GM19099 (cell line): ENCODE data around the gene JPH2.

Experiments used
- POLR2A ChIP-seq: IDR thresholded peaks from 3 replicates; pipeline ENCODE4 v1.6.1; 2011; ENCODE audit warnings: low read depth; ENCODE audit not compliant: insufficient read length; ENCODE audit errors: extremely low read depth

The JPH2 gene

DNA sequence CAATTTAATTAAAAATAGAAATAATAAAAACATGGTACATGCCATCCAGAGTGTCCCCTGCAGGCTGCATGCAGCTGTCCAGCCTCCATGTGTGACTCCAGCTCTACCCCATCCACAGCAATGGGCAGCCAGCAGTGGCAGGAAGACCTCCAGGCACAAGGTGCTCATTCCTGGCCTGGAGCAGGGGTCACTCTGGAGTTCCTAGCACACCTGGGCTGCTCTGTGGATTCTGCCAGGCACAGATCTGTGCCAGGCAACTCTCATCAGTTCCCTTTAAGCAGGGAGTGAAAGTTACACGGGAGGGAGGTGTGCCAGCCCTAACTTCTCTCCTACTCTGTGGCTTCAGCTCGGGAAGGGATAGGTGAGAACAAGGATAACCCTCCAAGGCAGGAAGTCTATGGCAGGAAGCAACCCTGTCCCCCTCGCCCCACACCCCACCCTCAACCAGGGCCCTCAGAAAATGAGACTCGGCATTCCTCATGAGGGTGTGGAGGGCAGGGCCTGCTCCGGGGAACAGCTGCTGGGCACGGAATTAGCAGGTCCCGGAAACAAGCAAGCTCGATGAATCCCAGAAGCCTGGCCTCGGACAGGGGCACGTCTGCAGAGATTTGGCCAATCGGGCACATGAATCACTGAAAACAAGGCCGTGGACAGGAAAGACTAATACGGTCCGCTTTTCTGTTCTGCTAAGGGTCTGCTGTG, 10.0 kb downstream of the JPH2 start:
- TF ChIP-seq POLR2A: no peak

DNA sequence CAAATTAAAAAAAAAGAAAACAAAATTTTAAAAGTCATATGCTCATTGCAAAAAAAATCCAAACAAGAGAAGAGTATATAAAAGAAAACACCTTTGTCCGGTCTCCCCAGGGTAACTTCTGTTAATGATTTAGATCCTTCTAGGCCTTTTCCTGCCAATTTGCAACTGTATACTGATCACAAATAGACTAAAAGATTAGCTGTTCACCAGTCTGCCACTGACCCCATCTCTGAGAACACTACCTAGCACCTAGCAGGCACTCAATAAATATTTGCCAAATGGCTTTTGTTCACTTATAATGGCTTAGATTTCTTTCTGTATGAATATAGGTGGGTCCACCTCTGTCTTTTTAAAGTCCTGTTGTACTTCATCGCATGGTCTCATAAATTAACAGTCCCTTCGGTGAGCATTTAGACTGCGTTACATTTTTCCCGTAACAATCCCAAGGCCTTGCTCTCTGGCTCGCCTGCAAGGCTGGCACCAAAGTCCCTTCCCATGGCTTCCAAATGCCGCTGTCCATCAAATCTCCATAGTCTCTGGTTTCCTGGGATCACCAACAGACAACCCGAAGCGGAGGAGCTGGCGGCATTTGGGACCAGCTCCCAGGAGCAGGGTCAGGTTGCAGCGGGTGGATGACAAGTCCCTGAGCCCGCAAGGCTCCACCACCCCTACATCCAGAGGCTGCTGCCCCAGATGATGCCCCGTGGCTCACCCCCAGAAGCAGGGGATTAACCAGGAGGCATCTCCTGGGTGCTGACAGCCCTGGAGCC, 11.8 kb downstream of the JPH2 start:
- TF ChIP-seq POLR2A: no peak

DNA sequence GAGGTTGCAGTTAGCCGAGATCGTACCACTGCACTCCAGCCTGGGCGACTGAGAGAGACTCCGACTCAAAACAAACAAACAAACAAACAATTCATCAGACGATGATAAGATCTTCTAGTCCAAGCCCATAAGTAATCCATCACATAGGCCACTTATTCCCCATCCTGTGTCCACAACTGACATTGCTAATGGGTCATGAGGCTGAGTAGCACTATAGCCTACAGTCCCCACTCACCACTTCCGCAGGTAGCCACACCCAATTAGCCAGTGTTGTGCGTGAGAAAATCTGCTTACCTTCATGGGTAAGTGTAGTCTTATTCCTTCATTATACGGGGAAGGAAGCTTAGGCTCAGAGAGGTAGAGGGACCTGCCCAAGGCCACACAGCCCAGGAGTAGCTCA, 13.1 kb downstream of the JPH2 start:
- no peak for TF ChIP-seq POLR2A

DNA sequence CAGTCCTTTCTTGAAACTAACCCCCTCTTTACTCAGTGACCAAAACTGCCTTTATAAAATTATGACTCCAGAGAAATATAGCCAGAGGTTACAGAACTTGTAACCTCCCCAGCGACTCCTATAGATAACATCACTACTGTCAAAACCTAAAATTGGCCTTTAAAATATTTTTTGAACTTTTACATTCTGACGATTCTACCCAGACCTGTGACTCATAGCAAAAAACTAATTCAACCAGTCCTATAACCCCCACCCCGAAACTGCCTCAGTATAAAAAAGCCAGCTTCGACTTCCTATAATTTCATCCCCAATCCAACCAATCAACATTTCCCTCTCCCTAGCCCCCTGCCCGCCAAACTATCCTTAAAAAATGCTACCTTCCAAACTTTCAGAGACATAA, 13.9 kb downstream of the JPH2 start:
- TF ChIP-seq POLR2A: no peak

DNA sequence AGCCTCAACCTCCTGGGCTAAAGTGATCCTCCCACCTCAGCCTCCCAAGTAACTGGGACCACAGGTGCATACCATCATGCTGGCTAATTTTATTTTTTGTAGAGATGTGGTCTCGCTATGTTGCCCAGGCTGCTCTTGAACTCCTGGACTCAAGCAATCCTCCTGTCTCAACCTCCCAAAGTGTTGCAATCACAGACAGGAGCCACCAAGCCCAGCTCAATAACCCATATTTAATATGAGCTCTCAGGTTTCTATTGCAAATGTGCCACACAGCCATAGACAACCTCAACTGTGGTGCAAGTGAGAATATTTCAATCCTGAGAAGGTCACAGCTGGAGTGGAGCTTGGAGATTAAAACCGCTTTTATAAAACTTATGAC, 14.4 kb downstream of the JPH2 start:
- no peak for TF ChIP-seq POLR2A

DNA sequence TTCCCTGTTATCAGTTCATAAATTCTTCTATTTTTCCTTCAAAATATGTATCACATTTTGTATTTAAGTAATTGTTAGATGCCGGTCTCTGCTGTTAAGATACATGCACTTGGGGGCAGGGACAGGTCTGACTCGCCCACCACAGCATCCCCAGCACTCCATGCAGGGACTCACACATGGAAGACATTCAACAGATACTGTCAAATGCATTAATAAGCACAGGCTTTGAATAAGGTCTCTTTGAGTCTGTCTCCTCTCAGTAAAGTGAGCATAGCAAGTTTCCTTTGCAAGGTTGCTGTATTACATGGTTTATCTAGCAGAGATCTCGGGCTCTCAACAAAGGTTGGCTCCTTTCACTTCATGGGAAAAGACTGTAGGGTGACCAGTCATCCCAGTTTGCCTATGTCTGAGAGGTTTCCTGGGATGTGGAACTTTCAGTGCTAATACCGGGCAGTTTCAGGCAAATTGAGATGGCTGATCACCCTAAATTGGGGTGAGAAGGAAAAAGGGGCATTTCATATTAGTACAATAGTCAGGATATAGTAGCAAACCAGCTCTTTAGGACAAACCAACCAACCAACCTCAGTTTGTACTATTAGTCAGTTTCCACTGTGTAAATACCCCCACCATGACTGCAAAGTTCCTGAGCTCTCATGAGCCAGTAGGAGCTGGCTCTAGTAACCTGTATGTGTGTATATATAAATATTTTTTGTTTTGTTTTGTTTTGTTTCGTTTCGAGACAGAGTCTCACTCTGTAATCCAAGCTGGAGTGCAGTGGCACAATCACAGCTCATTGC, 15.0 kb downstream of the JPH2 start:
- TF ChIP-seq POLR2A: no peak

DNA sequence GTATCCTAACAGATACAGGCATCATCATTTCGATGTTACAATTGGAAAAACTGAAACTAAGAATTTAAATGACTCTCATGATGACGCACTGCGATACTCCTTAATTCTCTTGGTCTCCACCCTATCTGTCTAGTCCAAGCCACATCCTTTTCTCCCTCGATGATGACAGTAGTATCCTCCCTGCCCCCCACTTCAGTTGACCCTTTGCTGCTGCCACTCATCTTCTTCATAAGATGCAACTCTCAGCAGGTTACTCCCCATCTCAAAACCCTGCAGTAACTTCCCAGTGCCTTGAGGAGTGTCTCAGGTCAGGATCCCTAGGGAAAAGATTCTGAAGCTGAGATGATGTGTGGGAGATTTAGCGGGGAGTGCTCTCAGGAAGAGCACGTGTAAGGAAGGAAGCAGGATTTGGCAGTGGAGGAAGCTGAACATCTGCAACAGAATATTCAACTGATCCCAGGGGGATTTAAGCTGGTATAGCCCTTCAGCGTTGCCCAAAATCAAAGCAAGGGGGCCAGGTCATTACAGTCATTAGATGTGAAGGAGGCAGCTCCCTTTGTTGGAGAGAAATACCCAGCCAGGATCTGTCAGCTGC, 16.1 kb downstream of the JPH2 start:
- no peak for TF ChIP-seq POLR2A

DNA sequence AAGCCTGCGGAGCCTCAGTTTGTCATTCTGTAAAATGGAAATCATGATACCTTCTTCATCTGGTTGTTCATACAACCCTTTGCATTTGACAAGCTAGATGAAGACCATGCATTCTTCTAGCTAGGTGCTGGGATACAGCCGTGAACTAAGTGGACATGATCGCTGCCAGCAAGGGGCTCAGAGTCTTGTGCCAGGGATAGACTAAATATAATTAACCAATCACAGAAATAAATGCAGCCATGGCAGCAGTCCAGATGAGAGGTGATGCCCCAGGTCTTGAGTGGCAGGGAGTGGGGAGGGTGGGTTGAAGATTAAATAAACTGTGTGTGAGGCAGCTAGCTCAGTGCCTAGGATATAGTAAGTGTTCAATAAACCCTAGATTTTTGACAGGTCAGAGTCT, 19.3 kb downstream of the JPH2 start:
- no peak for TF ChIP-seq POLR2A

DNA sequence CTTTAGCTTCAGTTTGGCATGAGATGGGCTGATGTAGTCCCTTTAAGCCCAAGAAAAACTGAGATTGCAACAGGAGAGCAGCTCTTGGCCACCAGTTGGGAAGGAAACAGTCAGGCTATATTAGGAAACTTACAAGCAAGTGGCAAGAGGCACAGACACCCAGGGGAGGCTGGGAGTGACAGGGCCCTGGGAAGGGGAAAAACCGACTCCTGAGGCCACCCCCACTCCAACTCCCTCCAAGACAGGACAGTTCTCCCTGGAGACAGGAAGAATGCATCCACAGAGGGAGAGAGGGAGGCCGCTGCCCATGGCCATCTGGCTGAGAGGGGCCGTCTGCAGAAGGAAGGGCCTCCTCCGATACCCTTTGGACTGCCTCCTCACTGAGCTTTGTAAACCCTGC, 20.5 kb downstream of the JPH2 start:
- no peak for TF ChIP-seq POLR2A

DNA sequence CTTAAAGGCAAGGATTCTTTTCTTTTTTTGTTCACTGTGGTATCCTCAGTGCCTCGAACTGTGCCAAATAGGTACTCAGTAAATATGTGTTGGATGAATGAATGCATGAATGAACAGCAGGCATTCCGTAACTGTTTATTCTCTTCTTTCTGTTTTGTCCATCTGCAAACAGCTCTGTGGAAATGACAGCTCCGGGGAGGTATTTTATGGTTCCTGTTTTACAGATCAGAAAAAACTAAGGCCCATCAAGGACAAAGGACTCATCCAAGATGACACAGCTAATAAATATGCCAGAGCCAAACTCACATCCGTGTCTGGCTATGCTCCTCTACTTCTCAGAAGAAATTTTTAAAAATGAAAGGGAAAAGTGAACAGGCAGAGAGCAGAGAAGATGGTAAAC, 21.0 kb downstream of the JPH2 start:
- no peak for TF ChIP-seq POLR2A

DNA sequence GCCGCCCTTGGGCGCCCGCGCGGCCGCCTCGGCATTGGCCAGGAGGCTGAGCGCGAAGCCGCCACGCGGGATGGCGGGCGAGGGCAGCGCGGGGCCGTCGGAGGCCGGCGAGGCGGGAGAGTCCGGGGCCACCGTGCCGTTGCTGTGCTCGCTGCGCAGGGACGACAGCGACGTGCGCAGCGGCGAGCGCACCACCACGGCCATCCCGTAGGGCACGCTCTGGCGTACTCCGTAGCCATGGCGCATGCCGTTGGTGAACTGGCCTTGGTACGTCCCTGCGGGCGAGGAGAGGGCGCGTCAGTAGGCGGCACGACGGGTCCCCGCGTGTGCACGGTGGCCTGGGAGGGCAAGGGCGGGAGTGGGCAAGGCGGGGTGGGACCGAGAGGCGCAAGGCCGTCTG, 26.9 kb downstream of the JPH2 start:
- TF ChIP-seq POLR2A: no peak

DNA sequence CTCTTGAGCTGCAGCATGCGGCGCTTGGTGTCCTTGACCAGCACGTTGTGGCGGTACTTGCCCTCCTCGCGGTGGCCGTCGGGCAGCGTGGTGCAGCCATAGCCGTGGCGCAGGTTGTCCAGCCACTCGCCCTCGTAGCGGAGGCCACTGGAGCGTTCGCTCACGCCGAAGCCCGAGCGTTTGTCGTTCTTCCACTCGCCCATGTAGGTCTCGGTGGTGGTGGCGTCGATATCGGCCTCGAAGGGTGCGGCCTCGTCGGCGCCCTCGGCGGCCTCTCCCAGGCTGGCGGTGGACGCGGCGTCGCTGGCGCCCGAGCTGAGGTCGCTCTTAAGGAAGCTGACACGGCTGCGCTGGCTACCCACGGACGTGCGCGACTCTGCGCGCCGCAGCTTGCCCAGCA, 27.3 kb downstream of the JPH2 start:
- TF ChIP-seq POLR2A: no peak

DNA sequence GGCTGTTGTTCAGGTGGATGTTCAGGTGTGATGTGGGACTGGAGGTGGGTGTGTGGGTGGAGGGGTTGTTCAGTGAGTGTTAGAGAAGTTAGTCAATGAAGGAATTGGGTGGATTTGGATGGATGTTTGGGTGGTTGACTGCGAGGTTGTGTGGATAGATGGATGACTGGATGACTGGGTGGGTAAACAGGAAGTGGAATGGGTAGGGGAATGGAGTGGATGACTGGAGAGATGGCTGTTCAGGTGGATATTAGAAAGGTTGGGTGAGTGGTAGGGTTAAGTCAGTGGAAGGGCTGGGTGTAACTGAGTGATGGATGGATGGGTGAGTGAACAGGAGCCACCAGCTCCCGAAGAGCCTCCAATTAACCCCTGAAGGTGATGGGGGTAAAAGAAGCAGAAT, 27.9 kb downstream of the JPH2 start:
- no peak for TF ChIP-seq POLR2A

DNA sequence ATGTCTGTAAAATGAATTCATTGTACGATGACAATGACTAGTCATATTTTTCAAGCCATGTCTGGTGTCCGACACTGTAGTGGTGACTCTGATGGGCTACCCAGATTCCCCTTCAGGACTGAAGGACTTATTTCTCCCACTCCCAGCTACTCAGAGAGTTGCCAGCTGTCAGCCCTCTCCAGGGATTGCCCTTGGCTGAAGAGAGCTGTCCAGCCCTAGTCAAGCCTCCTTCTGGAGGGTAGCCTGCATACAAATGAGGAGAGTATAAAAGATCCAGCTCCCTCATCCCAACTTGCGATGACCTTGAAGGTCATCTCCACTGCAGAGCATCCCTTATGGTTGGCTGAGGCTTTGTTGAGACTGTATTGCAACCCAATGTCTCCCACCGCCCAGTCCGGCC, 29.9 kb downstream of the JPH2 start:
- no peak for TF ChIP-seq POLR2A

DNA sequence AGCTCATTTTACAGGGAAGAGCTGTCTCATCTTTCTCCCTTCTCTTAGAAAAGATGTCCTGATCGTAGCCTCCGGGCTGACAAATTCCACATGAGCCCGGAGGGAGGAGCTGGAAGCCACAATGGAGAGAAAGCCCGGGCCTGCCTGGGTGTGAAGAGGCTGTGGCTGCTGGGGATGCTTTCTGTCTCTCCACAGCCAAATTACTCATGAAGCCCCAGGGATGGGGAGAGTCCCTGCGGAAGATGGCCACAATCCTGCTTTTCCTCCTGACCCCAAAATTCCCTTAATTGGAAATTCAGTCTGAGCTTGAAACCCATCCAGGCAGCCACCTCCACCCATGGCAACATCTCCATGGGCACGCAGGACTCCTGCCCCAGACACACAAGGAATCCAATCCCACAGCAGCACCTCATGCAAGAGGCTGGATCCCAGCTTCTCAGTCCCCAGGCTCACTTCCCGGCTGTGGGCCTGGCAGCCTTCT, 32.4 kb downstream of the JPH2 start:
- TF ChIP-seq POLR2A: no peak
